ENCODE data around the gene GFER. TPM values are rescaled to one million over a fixed set of nuclear protein-coding genes. Genes with fewer than 3 reads are reported as not detected.
"Not testable (repeated sequence)": the region's sequence is repeated elsewhere in the genome, so short reads cannot be mapped to it uniquely, and the experiment has no call there.

The GFER gene
- total RNA-seq, 2 donors from 2014 or later = 40.3 to 45.5 TPM

GRCh38 chr16:1950559-1950958 is 33.4 kb upstream of the GFER start:
- Histone ChIP-seq H3K27ac (ENCODE audit: low read depth, low read length) (no peak overlapping the region), H3K36me3 (ENCODE audit: control insufficient read depth, insufficient read depth, low read length) (no peaks in the 10 kb centered on the region), H3K27me3 (ENCODE audit: control insufficient read depth, insufficient read depth, low read length, poor library complexity, severe bottlenecking) (no peaks in the 10 kb centered on the region), H3K4me3 (ENCODE audit: low read length) (no peak overlapping the region), H3K9ac (ENCODE audit: extremely low read depth, low read length, poor library complexity, severe bottlenecking) (no peak overlapping the region), H3K4me1 (ENCODE audit: control insufficient read depth, insufficient read depth, low read length) (no peaks in the 10 kb centered on the region), H3K9me3 (ENCODE audit: control insufficient read depth, low read length) (no peaks in the 10 kb centered on the region)
- H3K36me3 Mint-ChIP-seq (ENCODE audit: low read depth) = no peaks in the 10 kb centered on the region
- 92 to 95% methylated on average over 15 to 19 of the region's 19 CpGs for WGBS, 2 experiments (ENCODE audit: insufficient coverage in 1 of 2, insufficient read length in 1 of 2)
- no peaks in the 10 kb centered on the region for H3K4me1 Mint-ChIP-seq
- H3K27me3 Mint-ChIP-seq (ENCODE audit: insufficient read depth) = peaks cover 4% of the 10 kb centered on the region
- H3K9me3 Mint-ChIP-seq = peaks cover 2% of the 10 kb centered on the region
- no peak for TF ChIP-seq CTCF (conservative IDR thresholded peaks at IDR 0.05)
- H3K4me3 Mint-ChIP-seq = no peak overlapping the region
- no peak overlapping the region for H3K27ac Mint-ChIP-seq
- peak; percentile 36 for DNase-seq

GRCh38 chr16:1953734-1954133 is 30.3 kb upstream of the GFER start:
- Mint-ChIP-seq H3K27me3 (ENCODE audit: insufficient read depth) (peaks cover 24% of the 10 kb centered on the region), H3K4me3 (no peak overlapping the region), H3K4me1 (no peaks in the 10 kb centered on the region), H3K27ac (no peak overlapping the region), H3K9me3 (peaks cover 6% of the 10 kb centered on the region), H3K36me3 (ENCODE audit: low read depth) (no peaks in the 10 kb centered on the region)
- WGBS, 2 experiments (ENCODE audit: insufficient coverage in 1 of 2, insufficient read length in 1 of 2) = 93 to 95% methylated on average over 6 to 22 of the region's 22 CpGs
- Histone ChIP-seq H3K9me3 (ENCODE audit: control insufficient read depth, low read length) (no peaks in the 10 kb centered on the region), H3K27ac (ENCODE audit: low read depth, low read length) (no peak overlapping the region), H3K9ac (ENCODE audit: extremely low read depth, low read length, poor library complexity, severe bottlenecking) (no peak overlapping the region), H3K27me3 (ENCODE audit: control insufficient read depth, insufficient read depth, low read length, poor library complexity, severe bottlenecking) (no peaks in the 10 kb centered on the region), H3K4me1 (ENCODE audit: control insufficient read depth, insufficient read depth, low read length) (no peaks in the 10 kb centered on the region), H3K4me3 (ENCODE audit: low read length) (no peak overlapping the region), H3K36me3 (ENCODE audit: control insufficient read depth, insufficient read depth, low read length) (no peaks in the 10 kb centered on the region)
- TF ChIP-seq CTCF (conservative IDR thresholded peaks at IDR 0.05) = no peak
- peak; percentile 44 for DNase-seq

- not testable (repeated sequence) for H3K4me3 ChIP-seq (ENCODE audit: low read length); H3K27me3 ChIP-seq (ENCODE audit: control insufficient read depth, insufficient read depth, low read length, poor library complexity, severe bottlenecking); H3K4me1 ChIP-seq (ENCODE audit: control insufficient read depth, insufficient read depth, low read length); H3K36me3 ChIP-seq (ENCODE audit: control insufficient read depth, insufficient read depth, low read length); H3K4me3 Mint-ChIP-seq; H3K9me3 Mint-ChIP-seq; H3K9me3 ChIP-seq (ENCODE audit: control insufficient read depth, low read length); H3K27ac Mint-ChIP-seq; DNase-seq; H3K27ac ChIP-seq (ENCODE audit: low read depth, low read length); H3K9ac ChIP-seq (ENCODE audit: extremely low read depth, low read length, poor library complexity, severe bottlenecking)
- H3K4me1 Mint-ChIP-seq = peaks cover 23% of the 10 kb centered on the region
- WGBS, 2 experiments (ENCODE audit: insufficient coverage in 1 of 2, insufficient read length in 1 of 2) = 93% methylated on average over 15 to 19 of the region's 22 CpGs
- H3K36me3 Mint-ChIP-seq (ENCODE audit: low read depth) = peaks cover 17% of the 10 kb centered on the region
- H3K27me3 Mint-ChIP-seq (ENCODE audit: insufficient read depth) = peaks cover 25% of the 10 kb centered on the region
Measured at GRCh38 chr16:1957434-1958142, 26.4 kb upstream of the GFER start.

- WGBS, 2 experiments (ENCODE audit: insufficient coverage in 1 of 2, insufficient read length in 1 of 2) = 91 to 95% methylated on average over 6 to 30 of the region's 30 CpGs
- not testable (repeated sequence) for H3K27ac Mint-ChIP-seq; H3K27ac ChIP-seq (ENCODE audit: low read depth, low read length); H3K9me3 ChIP-seq (ENCODE audit: control insufficient read depth, low read length); H3K27me3 ChIP-seq (ENCODE audit: control insufficient read depth, insufficient read depth, low read length, poor library complexity, severe bottlenecking); H3K9me3 Mint-ChIP-seq; H3K9ac ChIP-seq (ENCODE audit: extremely low read depth, low read length, poor library complexity, severe bottlenecking); H3K4me1 ChIP-seq (ENCODE audit: control insufficient read depth, insufficient read depth, low read length); H3K4me3 ChIP-seq (ENCODE audit: low read length); H3K4me3 Mint-ChIP-seq; DNase-seq
- Mint-ChIP-seq H3K4me1 (peaks cover 27% of the 10 kb centered on the region), H3K36me3 (ENCODE audit: low read depth) (peaks cover 22% of the 10 kb centered on the region), H3K27me3 (ENCODE audit: insufficient read depth) (peaks cover 23% of the 10 kb centered on the region)
- peaks cover 13% of the 10 kb centered on the region for H3K36me3 ChIP-seq (ENCODE audit: control insufficient read depth, insufficient read depth, low read length)
Measured at GRCh38 chr16:1958143-1958491, 25.9 kb upstream of the GFER start.

All from endodermal cell (in vitro differentiated cells).